Heart right ventricle (tissue), 16 donors: Measurements from ENCODE around the gene SLC2A11. TPM values are rescaled to one million over a fixed set of nuclear protein-coding genes. Genes with fewer than 3 reads are reported as not detected.
A peak's percentile ranks its signal among the peaks of the same experiment; 100 is the strongest.

Experiments
- ATAC-seq, 8 donors: fragments of 200-7000 bp; cut with Tn5 transposase; one replicate each; pipeline ENCODE4 v1.9.1; 2020; ENCODE audit warnings: mild to moderate bottlenecking in 8 of 8, moderate library complexity in 8 of 8, moderate number of reproducible peaks in 1 of 8
- DNase-seq, 2 donors: peaks; one replicate each; pipeline ENCODE4 v3.0.0-alpha.2; 2020
- H3K27ac ChIP-seq, 10 donors: fragments of 200-600 bp; sonication (generic) in 2 of 10; one replicate each; pipeline versions ENCODE4 v1.5.0 to v1.8.0; 2020 to 2022; ENCODE audit warnings: mild to moderate bottlenecking in 3 of 10
- H3K27me3 ChIP-seq, 7 donors: fragments of 200-600 bp; one replicate each; pipeline ENCODE4 v1.8.0; 2021 to 2022; ENCODE audit warnings: mild to moderate bottlenecking in 2 of 7
- H3K36me3 ChIP-seq, 9 donors: fragments of 200-600 bp; sonication (generic) in 1 of 9; one replicate each; pipeline versions ENCODE4 v1.5.0 to v1.8.0; 2020 to 2022; ENCODE audit warnings: mild to moderate bottlenecking in 2 of 9
- H3K4me1 ChIP-seq, 9 donors: fragments of 200-600 bp; sonication (generic) in 1 of 9; one replicate each; pipeline versions ENCODE4 v1.5.0 to v1.8.0; 2020 to 2022; ENCODE audit warnings: mild to moderate bottlenecking in 4 of 9
- H3K4me3 ChIP-seq, 10 donors: fragments of 200-600 bp; sonication (generic) in 2 of 10; one replicate each; pipeline versions ENCODE4 v1.5.0 to v1.8.0; 2020 to 2022; ENCODE audit warnings: mild to moderate bottlenecking in 7 of 10, moderate library complexity in 2 of 10
- H3K9me3 ChIP-seq, 11 donors: fragments of 200-600 bp in 10 of 11; sonication (generic) in 2 of 11; one replicate each; pipeline versions ENCODE4 v1.5.0 to v1.8.0; 2013 to 2022; ENCODE audit warnings: mild to moderate bottlenecking in 2 of 11, control low read depth in 1 of 11, moderate library complexity in 1 of 11
- WGBS, 2 donors: extraction: QIAGEN DNeasy Blood & Tissue Kit; methylation state at CpG; one replicate each; pipeline ENCODE4 v1.1.7; 2013; ENCODE audit warnings: inconsistent platforms in 1 of 2; 5-methylcytosine and 5-hydroxymethylcytosine counted together
- intact Hi-C, 10 donors: fragments of 100-400 bp; cut with DNase I; formaldehyde crosslinking; loops; one replicate each; pipeline versions ENCODE4 v1.11.1 to v1.14.2; 2022
- polyA plus RNA-seq, 2 donors: library from polyadenylated mRNA; stranded (reverse); fragments of 200-250 nt; gene quantifications; one replicate each; pipeline ENCODE4 v1.2.3, GENCODE V29; 2013
- total RNA-seq, 10 donors: library from RNA; stranded (reverse); fragmentation: NEBNext Ultra II Directional in 3 of 10; extraction: Animal tissue kit (Norgen Biotek cat#: 25700) in 3 of 10; gene quantifications; one replicate each; pipeline versions ENCODE4 v1.2.1 to v1.2.4, GENCODE V29; 2021 to 2023
- TF ChIP-seq, protein P1 (sequence below), 9 donors: fragments of 200-600 bp; sonication (generic) in 2 of 9; IDR thresholded peaks; one replicate each; pipeline versions ENCODE4 v1.5.0 to v1.8.0; 2021 to 2022; ENCODE audit warnings: antibody characterized with exemption in 9 of 9, mild to moderate bottlenecking in 5 of 9, moderate library complexity in 1 of 9
- donor health status: Arrhythmogenic right ventricular cardiomyopathy.
- donor health status: ischemic (EF 13 %, LVEDD 7.1; RV severe dilation, severe dysfunction).
- donor health status: healthy with polysubstance abuse.
- donor health status: DM: no; HTN: yes; CAD: no.
- donor health status: DM: no; HTN: no; CAD: no.
- donor health status: ischemic (EF 25% LVEDD 6.9; RV normal size, moderate dysfunction).
- donor health status: ischemic (EF 25% LVEDD 5.7; RV mildly dilated, moderate dysfunction).
- donor health status: healthy.
- donor health status: DM: yes; HTN: yes; CAD: no.
- donor health status: Ischemic cardiomyopathy.
- donor health status: ischemic (EF 35%, LVEDD 5.7; RV mildly dilated, moderate dysfunction).
- donor health status: nonischemic (EF 11% LVEDD 7.7; RV severe dilation, severe dysfunction).
- donor health status: DM: yes; HTN: yes; CAD: no.
- donor health status: PGD.
- donor health status: ischemic (EF 29% LVEDD 5.4; RV normal size, mild dysfunction).
- donor health status: nonischemic (EF 23%, LVEDD 6.1; RV moderate dilation, normal function).

The SLC2A11 gene
- total and polyA plus RNA-seq, 12 donors: 8.3 to 42.1 (median 21.2) TPM

- intact Hi-C loops: loop anchor here (2.0 to 10.0 kb wide), 7 partner anchors 77 to 312 kb away; partner anchors contain the start of genes CHCHD10 (in 7 of the 10), DRICH1 (in 1 of the 10) and MMP11 (in 1 of the 10)
- H3K4me1 ChIP-seq: peaks cover 18 to 52% (median 39%) of the 10 kb centered on the region in 9 donors
- no peaks in the 10 kb centered on the region for H3K9me3 ChIP-seq
- WGBS, 2 donors: 24 to 27% methylated on average over 56 to 62 of the region's 62 CpGs
- H3K27ac ChIP-seq: no peak overlapping the region
- TF ChIP-seq, protein P1, sequence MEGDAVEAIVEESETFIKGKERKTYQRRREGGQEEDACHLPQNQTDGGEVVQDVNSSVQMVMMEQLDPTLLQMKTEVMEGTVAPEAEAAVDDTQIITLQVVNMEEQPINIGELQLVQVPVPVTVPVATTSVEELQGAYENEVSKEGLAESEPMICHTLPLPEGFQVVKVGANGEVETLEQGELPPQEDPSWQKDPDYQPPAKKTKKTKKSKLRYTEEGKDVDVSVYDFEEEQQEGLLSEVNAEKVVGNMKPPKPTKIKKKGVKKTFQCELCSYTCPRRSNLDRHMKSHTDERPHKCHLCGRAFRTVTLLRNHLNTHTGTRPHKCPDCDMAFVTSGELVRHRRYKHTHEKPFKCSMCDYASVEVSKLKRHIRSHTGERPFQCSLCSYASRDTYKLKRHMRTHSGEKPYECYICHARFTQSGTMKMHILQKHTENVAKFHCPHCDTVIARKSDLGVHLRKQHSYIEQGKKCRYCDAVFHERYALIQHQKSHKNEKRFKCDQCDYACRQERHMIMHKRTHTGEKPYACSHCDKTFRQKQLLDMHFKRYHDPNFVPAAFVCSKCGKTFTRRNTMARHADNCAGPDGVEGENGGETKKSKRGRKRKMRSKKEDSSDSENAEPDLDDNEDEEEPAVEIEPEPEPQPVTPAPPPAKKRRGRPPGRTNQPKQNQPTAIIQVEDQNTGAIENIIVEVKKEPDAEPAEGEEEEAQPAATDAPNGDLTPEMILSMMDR (IDR thresholded peaks at IDR 0.05): peak; percentile 97 to 99 (median 98)
- no peaks in the 10 kb centered on the region for H3K36me3 ChIP-seq
- DNase-seq (peak; percentile 81 to 89), ATAC-seq (peak; percentile 49 to 67 (median 60))
- peaks cover 0 to 9% (median 0%) of the 10 kb centered on the region in 7 donors for H3K27me3 ChIP-seq
- peak overlapping the region in 3 of 10 donors; percentile 18 to 25 (median 23) for H3K4me3 ChIP-seq
These were observed 8.4 kb upstream of the SLC2A11 start for GRCh38 chr22:23849009-23850006.

- H3K27me3 ChIP-seq: peaks cover 0 to 9% (median 0%) of the 10 kb centered on the region in 7 donors
- no peak for DNase-seq
- no peaks in the 10 kb centered on the region for H3K36me3 ChIP-seq
- TF ChIP-seq, protein P1 (IDR thresholded peaks at IDR 0.05): no peak
- no peak for ATAC-seq
- no peak overlapping the region for H3K4me3 ChIP-seq
- H3K27ac ChIP-seq: no peak overlapping the region
- H3K4me1 ChIP-seq: peaks cover 13 to 44% (median 31%) of the 10 kb centered on the region in 9 donors
- intact Hi-C loops: loop anchor here in 1 of 10 donors (10.0 kb wide), 1 partner anchor 225 kb away; no protein-coding TSS in a partner anchor
- WGBS, 2 donors: 86 to 87% methylated on average over 16 of the region's 16 CpGs
- H3K9me3 ChIP-seq: no peaks in the 10 kb centered on the region
These were observed 7.5 kb upstream of the SLC2A11 start for GRCh38 chr22:23850136-23850611.

DNA sequence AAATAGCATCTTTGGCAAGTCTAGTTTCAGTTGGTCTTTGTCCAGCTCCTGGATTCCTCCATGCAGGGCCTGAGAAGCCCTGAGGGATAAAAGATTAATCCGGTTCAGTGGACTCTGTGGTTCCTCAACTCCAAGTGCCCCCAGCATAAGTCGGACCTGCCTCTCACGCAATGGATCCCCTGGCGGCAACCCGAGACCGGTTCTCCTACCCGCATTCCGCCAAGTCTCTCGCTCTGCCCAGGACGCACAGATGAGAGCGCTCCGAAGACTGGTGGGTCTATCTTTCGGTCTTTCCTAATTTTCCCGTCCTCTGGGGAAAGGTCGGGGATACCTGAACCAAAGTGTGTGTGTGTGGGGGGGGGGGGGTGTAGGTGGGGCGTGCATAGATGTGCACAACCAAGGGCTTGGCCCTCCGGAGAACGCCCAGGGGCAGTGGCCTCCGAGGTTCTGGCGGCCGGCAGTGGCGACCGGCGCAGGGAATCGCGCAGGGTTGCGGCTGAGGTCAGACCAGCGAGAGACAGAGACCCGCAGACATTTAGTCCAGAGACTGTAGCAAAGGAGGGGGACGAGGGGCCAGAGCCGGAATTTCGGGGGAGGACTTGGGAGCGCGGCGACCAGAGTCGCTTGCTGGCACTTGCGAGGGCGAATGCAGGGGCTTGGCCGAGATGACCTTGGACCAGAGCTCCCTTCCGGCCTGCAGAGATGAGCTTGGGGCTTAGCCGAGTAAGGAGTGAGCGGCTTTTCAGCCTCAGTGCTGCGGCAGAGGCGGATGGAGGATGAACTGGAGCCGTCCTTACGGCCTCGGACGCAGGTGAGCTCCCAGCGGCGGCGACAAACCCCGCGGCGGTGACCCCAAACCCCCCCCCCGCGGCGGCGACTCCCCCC, 712 bp upstream of the SLC2A11 start:
- 3 to 6% methylated on average over 54 to 58 of the region's 58 CpGs for WGBS, 2 donors
- no peaks in the 10 kb centered on the region for H3K36me3 ChIP-seq
- DNase-seq (peak; percentile 44 to 54), ATAC-seq (peak; percentile 41 to 79 (median 62))
- peak overlapping the region; percentile 82 to 97 (median 94) for H3K27ac ChIP-seq
- no peaks in the 10 kb centered on the region for H3K9me3 ChIP-seq
- TF ChIP-seq, protein P1 (IDR thresholded peaks at IDR 0.05): peak in 3 of 9 donors; percentile 8 to 14 (median 12)
- intact Hi-C loops: loop anchor here in 3 of 10 donors (5.0 to 10.0 kb wide), 4 partner anchors 35 to 330 kb away; partner anchors contain the start of gene MIF (in 1 of the 3)
- H3K4me1 ChIP-seq: peaks cover 0 to 27% (median 15%) of the 10 kb centered on the region in 9 donors
- H3K4me3 ChIP-seq: peak overlapping the region; percentile 50 to 82 (median 70)
- H3K27me3 ChIP-seq: no peaks in the 10 kb centered on the region
